ENCODE data around the gene GMIP. TPM values are rescaled to one million over a fixed set of nuclear protein-coding genes. Genes with fewer than 3 reads are reported as not detected.

GMIP gene
- total and polyA plus RNA-seq, 2 experiments from 2014 or later, result 5.1 to 22.1 TPM

DNA sequence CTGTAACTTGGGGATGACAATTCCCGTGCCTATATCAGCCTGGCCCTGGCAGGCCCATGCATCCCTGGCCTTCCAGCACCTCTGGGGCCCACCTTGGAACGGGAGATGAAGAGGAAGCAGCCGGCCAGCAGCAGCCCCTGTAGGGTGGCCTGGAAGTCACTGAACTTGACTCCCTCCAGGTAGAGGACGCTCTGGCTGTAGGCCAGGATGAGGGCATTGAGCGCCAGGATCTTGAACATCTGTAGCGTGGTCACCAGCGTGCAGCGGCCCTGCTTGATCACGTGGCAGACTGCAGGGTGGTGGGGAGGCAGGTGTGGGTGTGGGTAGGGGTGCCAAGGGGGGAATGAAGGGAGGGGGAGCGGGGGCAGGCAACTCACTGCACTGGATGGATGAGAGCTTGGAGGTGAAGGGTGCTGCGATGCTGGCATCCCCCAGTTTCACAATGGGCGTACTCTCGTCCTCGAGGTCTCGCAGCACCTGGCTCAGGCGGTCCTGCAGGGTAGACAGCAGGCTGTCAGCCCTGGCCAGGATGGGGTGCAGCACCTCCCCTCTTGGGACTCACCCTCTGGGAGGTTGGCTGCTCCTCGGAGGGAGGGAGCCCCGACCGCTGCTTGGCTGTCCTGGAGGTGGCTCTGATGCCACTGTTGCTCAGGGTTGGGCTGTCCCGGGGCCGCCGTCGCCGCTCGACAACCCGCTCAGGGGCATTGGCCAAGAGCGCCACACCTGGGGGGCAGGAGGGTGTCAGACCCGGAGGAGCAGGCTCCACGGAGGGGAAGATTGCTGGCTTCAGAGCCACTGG is 3.8 kb upstream of the GMIP start:
- ATAC-seq, result no peak
- Histone ChIP-seq H3K79me2 (replicated peaks; ENCODE audit: insufficient read depth) (no peaks in the 10 kb centered on the region), H3K4me3 (no peak overlapping the region), H3K4me2 (no peak overlapping the region), H3K27me3 (ENCODE audit: insufficient read depth) (no peaks in the 10 kb centered on the region), H3K4me1 (ENCODE audit: insufficient read depth) (peaks cover 4% of the 10 kb centered on the region), H2AFZ (no peak overlapping the region), H3K36me3 (ENCODE audit: insufficient read depth) (peaks cover 10% of the 10 kb centered on the region), H3F3A (replicated peaks; ENCODE audit: low read depth) (peaks cover 14% of the 10 kb centered on the region), H3K27ac (ENCODE audit: low read depth) (no peak overlapping the region), H3K9me2 (ENCODE audit: insufficient read depth) (no peaks in the 10 kb centered on the region), H4K20me1 (replicated peaks; ENCODE audit: insufficient read depth) (no peaks in the 10 kb centered on the region; the same call in 1 of the 2 replicates)
- no peak overlapping the region for H3K4me3 Mint-ChIP-seq
- no peaks in the 10 kb centered on the region; the same call in 2 of the 3 replicates for H3K9me3 Mint-ChIP-seq
- H3K27me3 Mint-ChIP-seq (ENCODE audit: insufficient read depth, low read depth, poor library complexity), result peaks cover 23% of the 10 kb centered on the region
- H3K36me3 Mint-ChIP-seq (ENCODE audit: low read depth), result peaks cover 60% of the 10 kb centered on the region
- DNase-seq (ENCODE audit: low spot score), result no peak
- peaks cover 5% of the 10 kb centered on the region; the same call in 2 of the 3 replicates for H3K4me1 Mint-ChIP-seq
- TF ChIP-seq ZNF331 (CRISPR knock-in tag; IDR thresholded peaks at IDR 0.05; ENCODE audit: low read depth), result no peak
- TF ChIP-seq, protein P1, sequence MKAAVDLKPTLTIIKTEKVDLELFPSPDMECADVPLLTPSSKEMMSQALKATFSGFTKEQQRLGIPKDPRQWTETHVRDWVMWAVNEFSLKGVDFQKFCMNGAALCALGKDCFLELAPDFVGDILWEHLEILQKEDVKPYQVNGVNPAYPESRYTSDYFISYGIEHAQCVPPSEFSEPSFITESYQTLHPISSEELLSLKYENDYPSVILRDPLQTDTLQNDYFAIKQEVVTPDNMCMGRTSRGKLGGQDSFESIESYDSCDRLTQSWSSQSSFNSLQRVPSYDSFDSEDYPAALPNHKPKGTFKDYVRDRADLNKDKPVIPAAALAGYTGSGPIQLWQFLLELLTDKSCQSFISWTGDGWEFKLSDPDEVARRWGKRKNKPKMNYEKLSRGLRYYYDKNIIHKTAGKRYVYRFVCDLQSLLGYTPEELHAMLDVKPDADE (IDR thresholded peaks at IDR 0.05), result no peak
- TF ChIP-seq, protein P2, sequence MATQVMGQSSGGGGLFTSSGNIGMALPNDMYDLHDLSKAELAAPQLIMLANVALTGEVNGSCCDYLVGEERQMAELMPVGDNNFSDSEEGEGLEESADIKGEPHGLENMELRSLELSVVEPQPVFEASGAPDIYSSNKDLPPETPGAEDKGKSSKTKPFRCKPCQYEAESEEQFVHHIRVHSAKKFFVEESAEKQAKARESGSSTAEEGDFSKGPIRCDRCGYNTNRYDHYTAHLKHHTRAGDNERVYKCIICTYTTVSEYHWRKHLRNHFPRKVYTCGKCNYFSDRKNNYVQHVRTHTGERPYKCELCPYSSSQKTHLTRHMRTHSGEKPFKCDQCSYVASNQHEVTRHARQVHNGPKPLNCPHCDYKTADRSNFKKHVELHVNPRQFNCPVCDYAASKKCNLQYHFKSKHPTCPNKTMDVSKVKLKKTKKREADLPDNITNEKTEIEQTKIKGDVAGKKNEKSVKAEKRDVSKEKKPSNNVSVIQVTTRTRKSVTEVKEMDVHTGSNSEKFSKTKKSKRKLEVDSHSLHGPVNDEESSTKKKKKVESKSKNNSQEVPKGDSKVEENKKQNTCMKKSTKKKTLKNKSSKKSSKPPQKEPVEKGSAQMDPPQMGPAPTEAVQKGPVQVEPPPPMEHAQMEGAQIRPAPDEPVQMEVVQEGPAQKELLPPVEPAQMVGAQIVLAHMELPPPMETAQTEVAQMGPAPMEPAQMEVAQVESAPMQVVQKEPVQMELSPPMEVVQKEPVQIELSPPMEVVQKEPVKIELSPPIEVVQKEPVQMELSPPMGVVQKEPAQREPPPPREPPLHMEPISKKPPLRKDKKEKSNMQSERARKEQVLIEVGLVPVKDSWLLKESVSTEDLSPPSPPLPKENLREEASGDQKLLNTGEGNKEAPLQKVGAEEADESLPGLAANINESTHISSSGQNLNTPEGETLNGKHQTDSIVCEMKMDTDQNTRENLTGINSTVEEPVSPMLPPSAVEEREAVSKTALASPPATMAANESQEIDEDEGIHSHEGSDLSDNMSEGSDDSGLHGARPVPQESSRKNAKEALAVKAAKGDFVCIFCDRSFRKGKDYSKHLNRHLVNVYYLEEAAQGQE (IDR thresholded peaks at IDR 0.05; ENCODE audit: unreplicated experiment), result no peak
- H3K27ac Mint-ChIP-seq, result no peak overlapping the region

DNA sequence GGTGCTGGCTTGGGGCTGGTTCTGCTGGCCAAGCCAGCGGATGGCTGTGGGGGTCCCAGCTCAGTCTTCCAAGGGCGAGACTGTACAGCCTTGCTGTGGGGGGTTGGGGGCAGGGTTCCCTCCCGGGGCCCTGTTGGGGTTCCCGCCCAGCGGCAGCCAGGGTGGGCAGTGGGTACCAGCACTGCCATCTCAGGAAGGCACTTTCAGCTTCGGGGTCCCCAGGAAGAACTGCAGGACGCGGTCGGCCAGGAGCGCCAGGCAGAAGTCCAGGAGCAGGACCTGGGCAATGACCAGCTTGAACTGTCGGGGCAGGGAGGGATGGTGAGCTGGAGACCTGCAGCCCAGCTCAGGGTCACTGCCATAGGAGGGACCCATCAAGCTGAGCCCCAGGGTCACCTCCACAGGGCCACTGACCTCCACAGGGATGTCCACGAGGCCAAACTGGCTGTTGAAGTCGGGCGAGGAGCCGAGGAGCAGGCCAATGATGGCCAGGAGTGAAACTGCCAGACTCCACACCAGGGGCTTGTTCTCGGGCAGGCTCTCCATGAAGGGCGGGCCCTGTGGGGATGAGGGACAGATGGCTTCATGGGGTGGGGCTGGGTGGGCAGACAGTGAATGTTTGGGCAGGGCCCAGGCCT is 1.9 kb upstream of the GMIP start:
- H3K36me3 ChIP-seq (ENCODE audit: insufficient read depth), result peaks cover 10% of the 10 kb centered on the region; the same call in 1 of the 2 replicates
- ATAC-seq, result no peak
- H3K4me1 Mint-ChIP-seq, result peaks cover 9% of the 10 kb centered on the region; the same call in 2 of the 3 replicates
- TF ChIP-seq CREB1 (CRISPR knock-in tag; IDR thresholded peaks at IDR 0.05; ENCODE audit: low read depth) (no peak), EZH2 (IDR thresholded peaks at IDR 0.05; ENCODE audit: low read depth, unreplicated experiment) (no peak), EZH2phosphoT487 (IDR thresholded peaks at IDR 0.05; ENCODE audit: unreplicated experiment) (no peak), STAT1 (IDR thresholded peaks at IDR 0.05; ENCODE audit: unreplicated experiment) (no peak), POLR2AphosphoS5 (IDR thresholded peaks at IDR 0.05; ENCODE audit: low read depth) (no peak)
- TF ChIP-seq, protein P3, sequence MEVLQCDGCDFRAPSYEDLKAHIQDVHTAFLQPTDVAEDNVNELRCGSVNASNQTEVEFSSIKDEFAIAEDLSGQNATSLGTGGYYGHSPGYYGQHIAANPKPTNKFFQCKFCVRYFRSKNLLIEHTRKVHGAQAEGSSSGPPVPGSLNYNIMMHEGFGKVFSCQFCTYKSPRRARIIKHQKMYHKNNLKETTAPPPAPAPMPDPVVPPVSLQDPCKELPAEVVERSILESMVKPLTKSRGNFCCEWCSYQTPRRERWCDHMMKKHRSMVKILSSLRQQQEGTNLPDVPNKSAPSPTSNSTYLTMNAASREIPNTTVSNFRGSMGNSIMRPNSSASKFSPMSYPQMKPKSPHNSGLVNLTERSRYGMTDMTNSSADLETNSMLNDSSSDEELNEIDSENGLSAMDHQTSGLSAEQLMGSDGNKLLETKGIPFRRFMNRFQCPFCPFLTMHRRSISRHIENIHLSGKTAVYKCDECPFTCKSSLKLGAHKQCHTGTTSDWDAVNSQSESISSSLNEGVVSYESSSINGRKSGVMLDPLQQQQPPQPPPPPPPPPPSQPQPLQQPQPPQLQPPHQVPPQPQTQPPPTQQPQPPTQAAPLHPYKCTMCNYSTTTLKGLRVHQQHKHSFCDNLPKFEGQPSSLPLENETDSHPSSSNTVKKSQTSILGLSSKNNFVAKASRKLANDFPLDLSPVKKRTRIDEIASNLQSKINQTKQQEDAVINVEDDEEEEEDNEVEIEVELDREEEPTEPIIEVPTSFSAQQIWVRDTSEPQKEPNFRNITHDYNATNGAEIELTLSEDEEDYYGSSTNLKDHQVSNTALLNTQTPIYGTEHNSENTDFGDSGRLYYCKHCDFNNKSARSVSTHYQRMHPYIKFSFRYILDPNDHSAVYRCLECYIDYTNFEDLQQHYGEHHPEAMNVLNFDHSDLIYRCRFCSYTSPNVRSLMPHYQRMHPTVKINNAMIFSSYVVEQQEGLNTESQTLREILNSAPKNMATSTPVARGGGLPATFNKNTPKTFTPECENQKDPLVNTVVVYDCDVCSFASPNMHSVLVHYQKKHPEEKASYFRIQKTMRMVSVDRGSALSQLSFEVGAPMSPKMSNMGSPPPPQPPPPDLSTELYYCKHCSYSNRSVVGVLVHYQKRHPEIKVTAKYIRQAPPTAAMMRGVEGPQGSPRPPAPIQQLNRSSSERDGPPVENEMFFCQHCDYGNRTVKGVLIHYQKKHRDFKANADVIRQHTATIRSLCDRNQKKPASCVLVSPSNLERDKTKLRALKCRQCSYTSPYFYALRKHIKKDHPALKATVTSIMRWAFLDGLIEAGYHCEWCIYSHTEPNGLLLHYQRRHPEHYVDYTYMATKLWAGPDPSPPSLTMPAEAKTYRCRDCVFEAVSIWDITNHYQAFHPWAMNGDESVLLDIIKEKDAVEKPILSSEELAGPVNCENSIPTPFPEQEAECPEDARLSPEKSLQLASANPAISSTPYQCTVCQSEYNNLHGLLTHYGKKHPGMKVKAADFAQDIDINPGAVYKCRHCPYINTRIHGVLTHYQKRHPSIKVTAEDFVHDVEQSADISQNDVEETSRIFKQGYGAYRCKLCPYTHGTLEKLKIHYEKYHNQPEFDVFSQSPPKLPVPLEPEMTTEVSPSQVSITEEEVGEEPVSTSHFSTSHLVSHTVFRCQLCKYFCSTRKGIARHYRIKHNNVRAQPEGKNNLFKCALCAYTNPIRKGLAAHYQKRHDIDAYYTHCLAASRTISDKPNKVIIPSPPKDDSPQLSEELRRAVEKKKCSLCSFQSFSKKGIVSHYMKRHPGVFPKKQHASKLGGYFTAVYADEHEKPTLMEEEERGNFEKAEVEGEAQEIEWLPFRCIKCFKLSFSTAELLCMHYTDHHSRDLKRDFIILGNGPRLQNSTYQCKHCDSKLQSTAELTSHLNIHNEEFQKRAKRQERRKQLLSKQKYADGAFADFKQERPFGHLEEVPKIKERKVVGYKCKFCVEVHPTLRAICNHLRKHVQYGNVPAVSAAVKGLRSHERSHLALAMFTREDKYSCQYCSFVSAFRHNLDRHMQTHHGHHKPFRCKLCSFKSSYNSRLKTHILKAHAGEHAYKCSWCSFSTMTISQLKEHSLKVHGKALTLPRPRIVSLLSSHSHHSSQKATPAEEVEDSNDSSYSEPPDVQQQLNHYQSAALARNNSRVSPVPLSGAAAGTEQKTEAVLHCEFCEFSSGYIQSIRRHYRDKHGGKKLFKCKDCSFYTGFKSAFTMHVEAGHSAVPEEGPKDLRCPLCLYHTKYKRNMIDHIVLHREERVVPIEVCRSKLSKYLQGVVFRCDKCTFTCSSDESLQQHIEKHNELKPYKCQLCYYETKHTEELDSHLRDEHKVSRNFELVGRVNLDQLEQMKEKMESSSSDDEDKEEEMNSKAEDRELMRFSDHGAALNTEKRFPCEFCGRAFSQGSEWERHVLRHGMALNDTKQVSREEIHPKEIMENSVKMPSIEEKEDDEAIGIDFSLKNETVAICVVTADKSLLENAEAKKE (CRISPR knock-in tag; IDR thresholded peaks at IDR 0.05), result no peak

More for the DNA sequence above, 1.9 kb upstream of the GMIP start:
- H3K9me2 ChIP-seq (ENCODE audit: insufficient read depth), result no peaks in the 10 kb centered on the region
- no peak overlapping the region for H2AFZ ChIP-seq
- H3K27ac Mint-ChIP-seq, result no peak overlapping the region; the same call in 1 of the 2 replicates
- H3K79me2 ChIP-seq (replicated peaks; ENCODE audit: insufficient read depth), result no peaks in the 10 kb centered on the region
- H3K27me3 Mint-ChIP-seq (ENCODE audit: insufficient read depth, low read depth, poor library complexity), result peaks cover 18% of the 10 kb centered on the region
- no peaks in the 10 kb centered on the region; the same call in 2 of the 3 replicates for H3K9me3 Mint-ChIP-seq
- peaks cover 14% of the 10 kb centered on the region for H3F3A ChIP-seq (replicated peaks; ENCODE audit: low read depth)
- no peak overlapping the region for H3K27ac ChIP-seq (ENCODE audit: low read depth)
- no peak for DNase-seq (ENCODE audit: low spot score)
- peaks cover 44% of the 10 kb centered on the region for H3K36me3 Mint-ChIP-seq (ENCODE audit: low read depth)
- H3K4me3 Mint-ChIP-seq, result no peak overlapping the region
- H3K27me3 ChIP-seq (ENCODE audit: insufficient read depth), result no peaks in the 10 kb centered on the region
- H3K4me3 ChIP-seq, result no peak overlapping the region
- no peaks in the 10 kb centered on the region; the same call in 1 of the 2 replicates for H4K20me1 ChIP-seq (replicated peaks; ENCODE audit: insufficient read depth)
- H3K4me1 ChIP-seq (ENCODE audit: insufficient read depth), result peaks cover 4% of the 10 kb centered on the region
- no peak overlapping the region for H3K4me2 ChIP-seq

Data from GM23338 (cell line).